ENCODE results near the gene NAGLU. TPM values are rescaled to one million over a fixed set of nuclear protein-coding genes. Genes with fewer than 3 reads are reported as not detected.
A peak's percentile ranks its signal among the peaks of the same experiment; 100 is the strongest.

NAGLU gene
- total and polyA plus RNA-seq, 2 of the 13 experiments (the other 11 are each of a cell fraction or from before 2014, with no cell fraction given): 28.2 to 40.1 TPM

DNA sequence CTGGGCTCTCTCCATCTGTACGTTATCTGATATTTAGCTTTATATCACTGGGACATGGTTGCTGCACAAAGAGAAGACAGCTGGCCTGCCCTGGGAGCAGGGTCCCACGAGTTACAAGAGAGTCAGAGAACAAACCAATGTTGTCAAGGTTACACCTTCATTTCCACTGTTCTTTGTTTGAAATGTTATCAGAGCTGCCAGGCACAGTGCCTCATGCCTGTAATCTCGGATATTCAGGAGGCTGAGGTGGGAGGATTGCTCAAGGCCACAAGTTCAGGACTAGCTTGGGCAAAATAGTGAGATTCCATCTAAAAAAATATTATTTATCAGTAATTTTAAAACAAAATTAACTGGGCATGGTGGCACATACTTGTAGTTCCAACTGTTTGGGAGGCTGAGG, 42.7 kb upstream of the NAGLU start:
- peaks cover 41 to 80% of the 10 kb centered on the region in 2 experiments; a peak in 4 of 5 replicates for H3K36me3 ChIP-seq (replicated peaks in 1 of 2; ENCODE audit: control insufficient read depth in 1 of 2, insufficient read depth in 2 of 2, low read length in 2 of 2)
- H3K4me1 ChIP-seq (ENCODE audit: insufficient read depth, low read length): peaks cover 16% of the 10 kb centered on the region
- peak; percentile 62 for DNase-seq (ENCODE audit: low spot score)
- H3K9me3 ChIP-seq (ENCODE audit: low read length): no peaks in the 10 kb centered on the region
- no peaks in the 10 kb centered on the region for H3K79me2 ChIP-seq (ENCODE audit: insufficient read depth, low read length)
- ChIA-PET CTCF (ENCODE audit: low intra/inter-chr PET ratio, low total read pairs) (no interaction called here), POLR2A (no interaction called here)
- 58% methylated on average over 3 of the region's 3 CpGs for WGBS (ENCODE audit: low lambda C conversion rate)
- H3K27me3 ChIP-seq (ENCODE audit: control insufficient read depth in 1 of 2, insufficient read depth in 2 of 2, low read length in 2 of 2): no peaks in the 10 kb centered on the region; a peak in 1 of 5 replicates
- peak; percentile 58 for FAIRE-seq
- H3K9ac ChIP-seq (ENCODE audit: insufficient read depth, low read depth, low read length): no peak overlapping the region
- H4K20me1 ChIP-seq (ENCODE audit: insufficient read depth, low read length): no peaks in the 10 kb centered on the region
- no peak overlapping the region for H3K4me3 ChIP-seq (replicated peaks in 1 of 3; ENCODE audit: insufficient read depth in 1 of 3, low read depth in 2 of 3, low read length in 3 of 3)
- no peak overlapping the region for H3K4me2 ChIP-seq (ENCODE audit: low read depth, low read length)
- no TSS peak for BruUV-seq (replicated peaks)
- intact Hi-C loops (cut with micrococcal nuclease; ENCODE audit: unreplicated experiment) (no loop called here), in situ Hi-C loops (cut with HindIII; ENCODE audit: extremely low pct_ligation_motif_present, low pct_unique_long_range_greater_than_20kb) (no loop called here)
- ATAC-seq: peak; percentile 77
- H2AFZ ChIP-seq (ENCODE audit: low read length): no peak overlapping the region
- peak overlapping the region; percentile 35 for H3K27ac ChIP-seq (ENCODE audit: extremely low read length, insufficient read depth, low read length)
- TF ChIP-seq ZBTB44 (CRISPR knock-in tag; IDR thresholded peaks at IDR 0.05): no peak
- TF ChIP-seq NCOA5 (CRISPR knock-in tag; IDR thresholded peaks at IDR 0.05): no peak
- no peak for TF ChIP-seq SOX13 (IDR thresholded peaks at IDR 0.05)
- TF ChIP-seq SOX13 (CRISPR knock-in tag; conservative IDR thresholded peaks at IDR 0.05 in 1 of 2, IDR thresholded peaks at IDR 0.05 in 1 of 2): peak in 1 of 2 experiments; percentile 73; a peak in 2 of 4 replicates
- TF ChIP-seq, protein P1, sequence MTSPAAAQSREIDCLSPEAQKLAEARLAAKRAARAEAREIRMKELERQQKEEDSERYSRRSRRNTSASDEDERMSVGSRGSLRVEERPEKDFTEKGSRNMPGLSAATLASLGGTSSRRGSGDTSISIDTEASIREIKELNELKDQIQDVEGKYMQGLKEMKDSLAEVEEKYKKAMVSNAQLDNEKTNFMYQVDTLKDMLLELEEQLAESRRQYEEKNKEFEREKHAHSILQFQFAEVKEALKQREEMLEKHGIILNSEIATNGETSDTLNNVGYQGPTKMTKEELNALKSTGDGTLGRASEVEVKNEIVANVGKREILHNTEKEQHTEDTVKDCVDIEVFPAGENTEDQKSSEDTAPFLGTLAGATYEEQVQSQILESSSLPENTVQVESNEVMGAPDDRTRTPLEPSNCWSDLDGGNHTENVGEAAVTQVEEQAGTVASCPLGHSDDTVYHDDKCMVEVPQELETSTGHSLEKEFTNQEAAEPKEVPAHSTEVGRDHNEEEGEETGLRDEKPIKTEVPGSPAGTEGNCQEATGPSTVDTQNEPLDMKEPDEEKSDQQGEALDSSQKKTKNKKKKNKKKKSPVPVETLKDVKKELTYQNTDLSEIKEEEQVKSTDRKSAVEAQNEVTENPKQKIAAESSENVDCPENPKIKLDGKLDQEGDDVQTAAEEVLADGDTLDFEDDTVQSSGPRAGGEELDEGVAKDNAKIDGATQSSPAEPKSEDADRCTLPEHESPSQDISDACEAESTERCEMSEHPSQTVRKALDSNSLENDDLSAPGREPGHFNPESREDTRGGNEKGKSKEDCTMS (CRISPR knock-in tag; conservative IDR thresholded peaks at IDR 0.05): no peak
- TF ChIP-seq SOX6 (IDR thresholded peaks at IDR 0.05): no peak
- peak; percentile 46; the same call in 1 of the 2 replicates for TF ChIP-seq SOX6 (CRISPR knock-in tag; IDR thresholded peaks at IDR 0.05)
- 0 out of 2 replicates have a peak, but pooled peaks have one; percentile 8 for TF ChIP-seq SALL1 (CRISPR knock-in tag; IDR thresholded peaks at IDR 0.05)
- no peak for TF ChIP-seq YY1 (IDR thresholded peaks at IDR 0.05; ENCODE audit: insufficient read depth, insufficient replicate concordance, low read depth, low read length)
- peak; percentile 96 for TF ChIP-seq ZNF770 (CRISPR knock-in tag; IDR thresholded peaks at IDR 0.05)
- TF ChIP-seq AGO2 (optimal IDR thresholded peaks at IDR 0.05; ENCODE audit: low read depth, low read length): no peak
- TF ChIP-seq IKZF1 (IDR thresholded peaks at IDR 0.05): no peak
- TF ChIP-seq HNF4A (CRISPR knock-in tag; IDR thresholded peaks at IDR 0.05): 0 out of 2 replicates have a peak, but pooled peaks have one; percentile 20
- TF ChIP-seq ZMYM2 (CRISPR knock-in tag; IDR thresholded peaks at IDR 0.05): peak; percentile 76; the same call in 1 of the 2 replicates
- no peak for TF ChIP-seq BATF2 (CRISPR knock-in tag; IDR thresholded peaks at IDR 0.05)
- no peak for TF ChIP-seq TAF1 (CRISPR knock-in tag; IDR thresholded peaks at IDR 0.05)
- no peak for TF ChIP-seq CERS6 (CRISPR knock-in tag; IDR thresholded peaks at IDR 0.05)
- no peak for TF ChIP-seq ZNF17 (CRISPR knock-in tag; IDR thresholded peaks at IDR 0.05)
- TF ChIP-seq SOX5 (CRISPR knock-in tag; IDR thresholded peaks at IDR 0.05; ENCODE audit: borderline replicate concordance): peak; percentile 53; the same call in 1 of the 2 replicates

Data from HepG2 (cell line).